Mesodermal cell (in vitro differentiated cells): ENCODE results near the gene MAP2K7.
"Not testable (repeated sequence)": the region's sequence is repeated elsewhere in the genome, so short reads cannot be mapped to it uniquely, and the experiment has no call there.

Experiments used
- H3K27ac ChIP-seq: 2 replicates; pipeline ENCODE4 v1.7.0; 2013; ENCODE audit warnings: mild to moderate bottlenecking, low read depth, low read length, moderate library complexity; ENCODE audit not compliant: severe bottlenecking
- H3K36me3 ChIP-seq: 2 replicates; pipeline ENCODE4 v1.7.1; 2013; ENCODE audit warnings: mild to moderate bottlenecking, low read length, moderate library complexity; ENCODE audit not compliant: control insufficient read depth, insufficient read depth
- H3K4me1 ChIP-seq: one replicate; pipeline ENCODE4 v1.7.1; 2013; ENCODE audit warnings: mild to moderate bottlenecking, low read length; ENCODE audit not compliant: insufficient read depth, control insufficient read depth, poor library complexity, severe bottlenecking
- H3K4me3 ChIP-seq: 2 replicates; pipeline ENCODE4 v1.7.0; 2013; ENCODE audit warnings: low read length, control low read depth, mild to moderate bottlenecking; ENCODE audit not compliant: insufficient read depth, poor library complexity, severe bottlenecking; ENCODE audit errors: extremely low read depth
- H3K9me3 ChIP-seq: 2 replicates; pipeline ENCODE4 v1.7.1; 2013; ENCODE audit warnings: mild to moderate bottlenecking, low read length, moderate library complexity; ENCODE audit not compliant: control insufficient read depth
- WGBS, 2 experiments: methylation state at CpG; one replicate each; pipeline ENCODE4 v1.1.5; 2013; ENCODE audit warnings: missing lambda C conversion rate in 2 of 2; ENCODE audit not compliant: insufficient coverage in 2 of 2; 5-methylcytosine and 5-hydroxymethylcytosine counted together

MAP2K7 gene

DNA sequence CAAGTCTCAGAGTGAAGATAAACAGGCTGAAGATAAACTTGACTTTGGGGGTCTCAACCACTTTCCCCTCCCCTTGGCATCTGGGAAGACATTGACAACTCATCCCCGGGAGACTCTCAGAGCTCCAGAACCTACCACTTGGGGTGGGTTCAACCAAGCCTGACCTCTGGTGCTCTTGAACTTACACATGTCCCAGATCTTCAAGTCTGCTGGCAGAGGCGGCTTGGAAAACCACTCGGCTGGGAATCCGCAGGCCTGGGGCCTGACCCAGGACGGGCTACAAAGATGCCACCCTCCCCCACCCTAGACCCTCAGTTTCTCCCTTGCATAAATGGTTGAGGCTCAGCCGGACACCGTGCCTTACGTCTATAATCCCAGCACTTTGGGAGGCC lies 14.9 kb upstream of the MAP2K7 start:
- WGBS, 2 experiments = 80 to 82% methylated on average over 5 to 8 of the region's 8 CpGs
- Histone ChIP-seq H3K27ac (no peak overlapping the region), H3K4me3 (peak overlapping the region; percentile 49)

DNA sequence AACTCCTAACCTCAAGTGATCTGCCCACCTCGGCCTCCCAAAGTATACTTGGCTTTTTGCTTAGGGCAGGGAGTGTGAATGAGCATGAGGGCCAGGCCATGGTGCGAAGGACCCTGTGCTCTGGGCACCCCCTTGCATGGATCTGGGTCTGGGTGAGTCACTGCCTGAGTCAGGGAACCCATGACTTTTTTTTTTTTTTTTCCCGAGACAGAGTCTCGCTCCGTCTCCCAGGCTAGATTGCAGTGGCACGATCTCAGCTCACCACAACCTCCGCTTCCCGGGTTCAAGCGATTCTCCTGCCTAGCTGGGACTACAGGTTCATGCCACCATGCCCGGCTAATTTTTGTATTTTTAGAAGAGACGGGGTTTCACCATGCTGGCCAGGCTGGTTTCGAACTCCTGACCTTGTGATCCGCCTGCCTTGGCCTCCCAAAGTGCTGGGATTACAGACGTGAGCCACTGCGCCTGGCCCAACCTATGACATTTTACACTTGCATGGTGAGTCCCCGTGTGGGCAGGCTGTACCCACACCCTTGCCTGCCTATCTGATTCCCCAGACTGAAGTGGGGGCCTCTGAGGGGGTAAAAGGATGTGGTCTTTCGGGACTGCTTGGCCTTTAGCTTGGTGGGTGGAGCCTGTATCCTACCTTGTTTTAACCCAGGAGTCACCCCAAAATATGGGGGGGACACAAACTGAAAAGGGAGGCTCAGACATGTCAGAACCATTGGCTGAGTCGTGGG lies 10.1 kb upstream of the MAP2K7 start:
- not testable (repeated sequence) for H3K36me3 ChIP-seq, H3K27ac ChIP-seq, H3K9me3 ChIP-seq, H3K4me1 ChIP-seq, H3K4me3 ChIP-seq
- 85 to 92% methylated on average over 12 to 18 of the region's 18 CpGs for WGBS, 2 experiments

More for the DNA sequence above, 14.9 kb upstream of the MAP2K7 start:
- Histone ChIP-seq H3K4me1 (no peaks in the 10 kb centered on the region), H3K36me3 (no peaks in the 10 kb centered on the region), H3K9me3 (no peaks in the 10 kb centered on the region)

GRCh38 chr19:7894612-7895309 lies 8.9 kb upstream of the MAP2K7 start:
- H3K9me3 ChIP-seq = no peaks in the 10 kb centered on the region
- 78 to 80% methylated on average over 14 to 16 of the region's 18 CpGs for WGBS, 2 experiments
- H3K4me1 ChIP-seq = no peaks in the 10 kb centered on the region
- H3K4me3 ChIP-seq = no peak overlapping the region
- H3K36me3 ChIP-seq = no peaks in the 10 kb centered on the region
- no peak overlapping the region for H3K27ac ChIP-seq

GRCh38 chr19:7895565-7895964 lies 8.1 kb upstream of the MAP2K7 start:
- Histone ChIP-seq H3K4me1 (no peaks in the 10 kb centered on the region), H3K36me3 (no peaks in the 10 kb centered on the region), H3K27ac (no peak overlapping the region), H3K4me3 (no peak overlapping the region), H3K9me3 (no peaks in the 10 kb centered on the region)
- 94 to 96% methylated on average over 13 of the region's 13 CpGs for WGBS, 2 experiments

DNA sequence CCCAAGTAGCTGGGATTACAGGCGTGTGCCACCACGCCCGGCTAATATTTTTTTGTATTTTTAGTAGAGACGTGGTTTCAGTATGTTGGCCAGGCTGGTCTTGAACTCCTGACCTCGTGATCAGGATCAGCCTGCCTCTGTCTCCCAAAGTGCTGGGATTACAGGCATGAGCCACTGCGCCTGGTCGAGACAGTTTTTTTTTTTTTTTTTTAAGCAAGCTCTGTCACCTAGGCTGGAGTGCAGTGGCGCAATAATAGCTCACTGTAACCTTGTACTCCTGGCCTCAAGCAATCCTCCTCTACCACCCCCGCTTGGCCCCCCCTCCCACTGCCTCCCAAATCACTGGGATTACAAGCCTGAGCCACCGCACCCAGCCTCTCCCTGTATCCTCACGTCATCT lies 6.4 kb upstream of the MAP2K7 start:
- H3K4me3 ChIP-seq = no peak overlapping the region
- H3K9me3 ChIP-seq = no peaks in the 10 kb centered on the region
- H3K4me1 ChIP-seq = no peaks in the 10 kb centered on the region
- no peaks in the 10 kb centered on the region for H3K36me3 ChIP-seq
- no peak overlapping the region for H3K27ac ChIP-seq
- 90 to 93% methylated on average over 6 to 7 of the region's 11 CpGs for WGBS, 2 experiments

DNA sequence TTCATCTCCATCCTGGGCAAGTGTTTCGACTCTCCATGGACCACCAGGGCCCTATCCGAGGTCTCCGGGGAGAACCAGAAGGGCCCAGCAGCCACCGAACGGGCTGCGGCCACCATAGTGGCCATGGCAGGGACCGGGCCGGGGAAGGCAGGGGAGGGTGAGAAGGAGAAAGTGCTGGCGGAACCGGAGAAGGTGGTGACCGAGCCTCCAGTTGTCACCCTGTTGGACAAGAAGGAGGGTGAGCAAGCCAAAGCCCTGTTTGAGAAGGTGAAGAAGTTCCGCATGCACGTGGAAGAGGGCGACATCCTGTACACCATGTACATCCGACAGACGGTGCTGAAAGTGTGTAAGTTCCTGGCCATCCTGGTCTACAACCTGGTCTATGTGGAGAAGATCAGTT lies 4.7 kb upstream of the MAP2K7 start:
- Histone ChIP-seq H3K4me3 (no peak overlapping the region), H3K36me3 (no peaks in the 10 kb centered on the region), H3K9me3 (no peaks in the 10 kb centered on the region), H3K4me1 (peaks cover 7% of the 10 kb centered on the region), H3K27ac (no peak overlapping the region)
- 96% methylated on average over 14 to 15 of the region's 16 CpGs for WGBS, 2 experiments

GRCh38 chr19:7899751-7900378 lies 3.8 kb upstream of the MAP2K7 start:
- H3K4me3 ChIP-seq = no peak overlapping the region
- H3K9me3 ChIP-seq = no peaks in the 10 kb centered on the region
- peaks cover 10% of the 10 kb centered on the region for H3K4me1 ChIP-seq
- H3K27ac ChIP-seq = no peak overlapping the region
- WGBS, 2 experiments = 94 to 95% methylated on average over 32 to 34 of the region's 34 CpGs
- no peaks in the 10 kb centered on the region for H3K36me3 ChIP-seq

GRCh38 chr19:7900401-7900870 lies 3.2 kb upstream of the MAP2K7 start:
- WGBS, 2 experiments = 89 to 91% methylated on average over 17 to 21 of the region's 21 CpGs
- Histone ChIP-seq H3K4me1 (peaks cover 15% of the 10 kb centered on the region), H3K9me3 (no peaks in the 10 kb centered on the region), H3K4me3 (no peak overlapping the region), H3K27ac (no peak overlapping the region), H3K36me3 (no peaks in the 10 kb centered on the region)

GRCh38 chr19:7900931-7901330 lies 2.7 kb upstream of the MAP2K7 start:
- 100% methylated on average over 1 of the region's 3 CpGs for WGBS, 2 experiments
- no peaks in the 10 kb centered on the region for H3K9me3 ChIP-seq
- H3K4me1 ChIP-seq = peaks cover 15% of the 10 kb centered on the region
- peaks cover 3% of the 10 kb centered on the region for H3K36me3 ChIP-seq
- H3K27ac ChIP-seq = no peak overlapping the region
- H3K4me3 ChIP-seq = no peak overlapping the region

- WGBS, 2 experiments = 84 to 96% methylated on average over 5 to 6 of the region's 7 CpGs
- Histone ChIP-seq H3K4me1 (peaks cover 15% of the 10 kb centered on the region), H3K9me3 (no peaks in the 10 kb centered on the region), H3K36me3 (peaks cover 7% of the 10 kb centered on the region), H3K4me3 (no peak overlapping the region), H3K27ac (no peak overlapping the region)
Observed at GRCh38 chr19:7901337-7901736, 2.3 kb upstream of the MAP2K7 start.
